ENCODE data around the gene PPFIA2. TPM values are rescaled to one million over a fixed set of nuclear protein-coding genes. Genes with fewer than 3 reads are reported as not detected.

Gene PPFIA2
- total and polyA plus RNA-seq, 9 of the 15 experiments (the other 6 are each of a cell fraction or from before 2014, with no cell fraction given): not detected

DNA sequence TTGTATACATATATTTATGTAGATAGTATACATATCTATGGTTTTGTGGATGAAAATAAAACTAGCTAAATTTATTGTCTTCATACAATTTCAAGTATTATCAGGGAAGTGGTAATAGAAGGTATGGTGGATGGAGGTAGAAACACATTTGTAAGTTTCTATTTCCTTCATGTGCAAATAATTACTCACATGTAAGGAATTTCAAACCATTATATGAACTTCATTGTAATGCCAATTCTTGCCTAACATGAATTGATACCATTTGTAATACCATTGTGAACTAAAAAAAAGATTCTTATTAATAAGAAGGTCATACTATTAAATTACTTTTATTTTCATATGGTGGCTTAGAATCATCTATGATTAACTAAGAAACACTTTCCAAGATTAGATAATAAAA lies 20.1 kb upstream of the PPFIA2 start (continued):
- TF ChIP-seq MGA (IDR thresholded peaks at IDR 0.05) (no peak), EP400 (IDR thresholded peaks at IDR 0.05) (no peak), HOMEZ (CRISPR knock-in tag; IDR thresholded peaks at IDR 0.05) (no peak), POLR2A (conservative IDR thresholded peaks at IDR 0.05) (no peak), RHOXF2B (CRISPR knock-in tag; conservative IDR thresholded peaks at IDR 0.05) (no peak)
